B cell (primary cell): ENCODE data around the gene KIF16B. TPM values are rescaled to one million over a fixed set of nuclear protein-coding genes. Genes with fewer than 3 reads are reported as not detected.

Experiments
- ATAC-seq: fragments of 200-7000 bp; cut with Tn5 transposase; one replicate; pipeline ENCODE4 v1.10.0; 2021; ENCODE audit warnings: low read depth, mild to moderate bottlenecking, moderate number of reproducible peaks, moderate library complexity
- CTCF ChIA-PET: fragments of 350-600 bp; sonication (Branson Sonifier 250); formaldehyde crosslinking; loops from one replicate; lab custom pipeline; 2021; ENCODE audit warnings: antibody characterized with exemption, inconsistent platforms; lab: Charles Lee
- POLR2A ChIA-PET: fragments of 350-600 bp; sonication (Branson Sonifier 250); formaldehyde crosslinking; loops from one replicate; lab custom pipeline; 2021; ENCODE audit warnings: antibody characterized with exemption; lab: Charles Lee
- DNase-seq: peaks from one replicate; pipeline ENCODE4 v3.0.0; 2013
- H2AFZ ChIP-seq: 2 replicates; pipeline ENCODE4 v1.6.1; 2012; ENCODE audit warnings: mild to moderate bottlenecking, low read depth, low read length; ENCODE audit not compliant: insufficient read depth, poor library complexity, severe bottlenecking
- H3K27ac ChIP-seq, 2 donors: 1 replicate in 1 of 2; 2 replicates in 1 of 2; pipeline ENCODE4 v1.5.1; 2012 to 2013; ENCODE audit warnings: low read length in 2 of 2, mild to moderate bottlenecking in 2 of 2, moderate library complexity in 1 of 2
- H3K27me3 ChIP-seq, 4 experiments: fragments of 200-600 bp in 1 of 4; sonication (generic) in 1 of 4; replicated peaks in 1 of 4; 1 replicate in 2 of 4; 2 replicates in 2 of 4; pipeline versions ENCODE4 v1.6.1 to v1.7.0; 2013 to 2016; ENCODE audit warnings: low read length in 3 of 4, mild to moderate bottlenecking in 2 of 4, mixed read lengths in 1 of 4, moderate library complexity in 1 of 4; ENCODE audit not compliant: insufficient read depth in 4 of 4, control insufficient read depth in 3 of 4; ENCODE audit errors: control extremely low read depth in 1 of 4
- H3K36me3 ChIP-seq, 2 experiments: replicated peaks in 1 of 2; 1 replicate in 1 of 2; 2 replicates in 1 of 2; pipeline versions ENCODE4 v1.6.1 to v1.7.1; 2013; ENCODE audit warnings: low read length in 1 of 2; ENCODE audit not compliant: insufficient read depth in 2 of 2, control insufficient read depth in 1 of 2; ENCODE audit errors: control extremely low read depth in 1 of 2, extremely low read depth in 1 of 2
- H3K4me1 ChIP-seq, 2 donors: fragments of 200-600 bp in 1 of 2; sonication (generic) in 1 of 2; 1 replicate in 1 of 2; 2 replicates in 1 of 2; pipeline versions ENCODE4 v1.5.1 to v1.6.1; 2013 to 2017; ENCODE audit warnings: low read length in 2 of 2; ENCODE audit not compliant: control insufficient read depth in 2 of 2, insufficient read depth in 2 of 2
- H3K4me2 ChIP-seq: replicated peaks from 2 replicates; pipeline ENCODE3; 2012; ENCODE audit warnings: mild to moderate bottlenecking, low read depth, low read length; ENCODE audit not compliant: poor library complexity, severe bottlenecking
- H3K4me3 ChIP-seq, 5 experiments: fragments of 200-600 bp in 1 of 5; sonication (generic) in 1 of 5; 1 replicate in 3 of 5; 2 replicates in 2 of 5; pipeline versions ENCODE4 v1.5.1 to v1.7.0; 2011 to 2016; ENCODE audit warnings: low read length in 4 of 5, mild to moderate bottlenecking in 4 of 5, low read depth in 2 of 5, control low read depth in 1 of 5, moderate library complexity in 1 of 5; ENCODE audit not compliant: insufficient read depth in 1 of 5; ENCODE audit errors: control extremely low read depth in 1 of 5, extremely low read depth in 1 of 5
- H3K79me2 ChIP-seq: fragments of 200-600 bp; sonication (generic); one replicate; pipeline ENCODE4 v1.6.0; 2016; ENCODE audit warnings: low read length; ENCODE audit not compliant: control insufficient read depth, insufficient read depth
- H3K9ac ChIP-seq: fragments of 200-600 bp; sonication (generic); 2 replicates; pipeline ENCODE4 v1.6.1; 2017; ENCODE audit warnings: mild to moderate bottlenecking, low read length, moderate library complexity
- H3K9me3 ChIP-seq, 3 donors: one replicate each; pipeline versions ENCODE4 v1.6.1 to v1.7.1; 2013; ENCODE audit warnings: low read length in 2 of 3; ENCODE audit not compliant: control insufficient read depth in 2 of 3, insufficient read depth in 1 of 3; ENCODE audit errors: control extremely low read depth in 1 of 3
- H4K20me1 ChIP-seq: 2 replicates; pipeline ENCODE4 v1.6.0; 2012; ENCODE audit warnings: mild to moderate bottlenecking, low read length; ENCODE audit not compliant: insufficient read depth, control insufficient read depth, poor library complexity, severe bottlenecking
- H3K27ac Mint-ChIP-seq: one replicate; pipeline ENCODE4 v1.8.0; 2021; ENCODE audit warnings: mixed read lengths
- H3K27me3 Mint-ChIP-seq: one replicate; pipeline ENCODE4 v1.8.0; 2021; ENCODE audit warnings: mixed read lengths
- H3K4me1 Mint-ChIP-seq: one replicate; pipeline ENCODE4 v1.8.0; 2021; ENCODE audit warnings: mixed read lengths
- H3K4me3 Mint-ChIP-seq: one replicate; pipeline ENCODE4 v1.8.0; 2021; ENCODE audit warnings: mixed read lengths
- H3K9me3 Mint-ChIP-seq: one replicate; pipeline ENCODE4 v1.8.0; 2022; ENCODE audit warnings: mixed read lengths; ENCODE audit not compliant: insufficient read depth
- EZH2 ChIP-seq: IDR thresholded peaks from 2 replicates; pipeline ENCODE4 v1.6.1; 2012; ENCODE audit warnings: borderline replicate concordance, low read depth, mild to moderate bottlenecking, moderate library complexity, low read length; ENCODE audit not compliant: insufficient read depth, poor library complexity, severe bottlenecking
- WGBS: methylation state at CpG from one replicate; pipeline ENCODE4 v1.1.5; 2013; ENCODE audit warnings: missing lambda C conversion rate; ENCODE audit not compliant: insufficient coverage; 5-methylcytosine and 5-hydroxymethylcytosine counted together
- intact Hi-C: fragments of 100-400 bp; cut with micrococcal nuclease; formaldehyde crosslinking; loops from one replicate; pipeline ENCODE4 v1.10.0; 2022
- polyA plus RNA-seq: library from polyadenylated mRNA; depleted of rRNA; stranded (reverse); fragments of >200 nt; gene quantifications from 2 replicates; pipeline ENCODE4 v1.2.3, GENCODE V29; 2012
- total RNA-seq, 2 donors: library from RNA; stranded (reverse); fragments of 120-200 nt in 1 of 2; gene quantifications; 1 replicate in 1 of 2; 2 replicates in 1 of 2; pipeline versions ENCODE4 v1.2.3 to v1.2.4, GENCODE V29; 2013 to 2022
- TF ChIP-seq, protein P1 (sequence below): fragments of 200-600 bp; IDR thresholded peaks from one replicate; pipeline ENCODE4 v1.8.0; 2022; ENCODE audit warnings: antibody characterized with exemption, mild to moderate bottlenecking

KIF16B gene
- total and polyA plus RNA-seq, 2 donors (not counting 1 experiment from before 2014, with no cell fraction given): 4.5 to 13.0 TPM

DNA sequence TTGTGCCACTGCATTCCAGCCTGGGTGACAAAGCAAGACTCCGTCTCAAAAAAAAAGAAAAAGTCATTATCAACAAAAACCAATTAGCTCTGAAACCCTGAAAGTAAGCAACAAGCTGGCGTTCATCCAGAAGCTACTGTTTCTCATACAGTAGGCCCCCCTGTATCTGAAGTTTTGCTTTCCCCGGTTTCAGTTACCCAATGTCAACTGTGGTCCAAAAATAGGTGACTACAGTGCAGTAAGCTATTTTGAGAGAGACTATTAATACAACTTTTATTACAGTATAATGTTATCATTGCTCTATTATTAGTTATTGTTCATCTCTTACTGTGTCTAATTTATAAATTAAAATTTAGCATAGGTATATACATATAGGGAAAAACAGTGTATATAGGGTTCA lies 135.1 kb downstream of the KIF16B start:
- Histone ChIP-seq H3K4me2 (no peak overlapping the region), H3K4me3 (no peak overlapping the region), H3K9ac (no peak overlapping the region), H4K20me1 (no peaks in the 10 kb centered on the region), H3K4me1 (no peaks in the 10 kb centered on the region), H3K79me2 (no peaks in the 10 kb centered on the region), H3K27me3 (no peaks in the 10 kb centered on the region), H3K9me3 (peaks cover 0 to 7% (median 0%) of the 10 kb centered on the region in 3 donors), H2AFZ (no peak overlapping the region), H3K27ac (no peak overlapping the region), H3K36me3 (no peaks in the 10 kb centered on the region)
- TF ChIP-seq, protein P1, sequence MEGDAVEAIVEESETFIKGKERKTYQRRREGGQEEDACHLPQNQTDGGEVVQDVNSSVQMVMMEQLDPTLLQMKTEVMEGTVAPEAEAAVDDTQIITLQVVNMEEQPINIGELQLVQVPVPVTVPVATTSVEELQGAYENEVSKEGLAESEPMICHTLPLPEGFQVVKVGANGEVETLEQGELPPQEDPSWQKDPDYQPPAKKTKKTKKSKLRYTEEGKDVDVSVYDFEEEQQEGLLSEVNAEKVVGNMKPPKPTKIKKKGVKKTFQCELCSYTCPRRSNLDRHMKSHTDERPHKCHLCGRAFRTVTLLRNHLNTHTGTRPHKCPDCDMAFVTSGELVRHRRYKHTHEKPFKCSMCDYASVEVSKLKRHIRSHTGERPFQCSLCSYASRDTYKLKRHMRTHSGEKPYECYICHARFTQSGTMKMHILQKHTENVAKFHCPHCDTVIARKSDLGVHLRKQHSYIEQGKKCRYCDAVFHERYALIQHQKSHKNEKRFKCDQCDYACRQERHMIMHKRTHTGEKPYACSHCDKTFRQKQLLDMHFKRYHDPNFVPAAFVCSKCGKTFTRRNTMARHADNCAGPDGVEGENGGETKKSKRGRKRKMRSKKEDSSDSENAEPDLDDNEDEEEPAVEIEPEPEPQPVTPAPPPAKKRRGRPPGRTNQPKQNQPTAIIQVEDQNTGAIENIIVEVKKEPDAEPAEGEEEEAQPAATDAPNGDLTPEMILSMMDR: no peak
- no peaks in the 10 kb centered on the region for H3K27me3 Mint-ChIP-seq
- no peak for ATAC-seq
- intact Hi-C loops: no loop called here
- CTCF ChIA-PET: no interaction called here
- no peak for DNase-seq
- H3K27ac Mint-ChIP-seq: no peak overlapping the region
- H3K4me3 Mint-ChIP-seq: no peak overlapping the region
- H3K4me1 Mint-ChIP-seq: peaks cover 5% of the 10 kb centered on the region
- WGBS: no CpG with 5 or more reads among the region's 3 CpGs
- POLR2A ChIA-PET: interaction anchor here (0.7 kb wide), 1 partner anchor 810 kb away, joined by 3 read pairs; no protein-coding TSS in a partner anchor
- H3K9me3 Mint-ChIP-seq: no peaks in the 10 kb centered on the region

DNA sequence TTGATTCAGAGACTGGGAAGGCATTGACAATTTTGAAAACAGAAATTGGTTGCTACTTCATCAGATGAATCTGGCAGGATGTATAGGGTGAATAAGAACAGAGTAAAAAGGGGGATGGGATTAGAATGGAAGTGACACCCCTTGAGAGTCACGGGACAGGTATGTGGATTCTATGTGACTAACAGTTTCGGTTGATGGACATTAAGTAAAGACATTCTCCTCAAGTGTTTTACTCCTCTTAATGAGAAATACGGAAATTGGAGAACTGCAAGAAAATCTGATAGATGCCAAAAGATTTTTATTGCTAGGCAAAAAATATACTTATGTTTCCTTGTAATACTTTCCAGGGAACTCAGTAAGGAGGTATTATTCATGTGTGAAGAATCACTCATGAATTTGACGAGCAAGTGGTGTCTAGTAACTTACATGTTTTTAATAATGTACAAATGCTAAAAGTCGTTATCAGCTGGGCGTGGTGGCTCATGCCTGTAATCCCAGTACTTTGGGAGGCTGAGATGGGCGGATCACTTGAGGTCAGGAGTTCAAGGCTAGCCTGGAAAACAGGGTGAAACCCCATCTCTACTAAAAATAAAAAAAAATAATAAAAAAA lies 135.8 kb downstream of the KIF16B start:
- no peak overlapping the region for H2AFZ ChIP-seq
- no peak overlapping the region for H3K4me3 ChIP-seq
- H3K79me2 ChIP-seq: no peaks in the 10 kb centered on the region
- DNase-seq (no peak), ATAC-seq (no peak)
- ChIA-PET POLR2A (interaction anchor here (0.7 kb wide), 1 partner anchor 810 kb away, joined by 3 read pairs; no protein-coding TSS in a partner anchor), CTCF (no interaction called here)
- Mint-ChIP-seq H3K27me3 (no peaks in the 10 kb centered on the region), H3K27ac (no peak overlapping the region), H3K4me3 (no peak overlapping the region), H3K4me1 (peaks cover 5% of the 10 kb centered on the region), H3K9me3 (no peaks in the 10 kb centered on the region)
- no peaks in the 10 kb centered on the region for H3K36me3 ChIP-seq
- H3K4me1 ChIP-seq: no peaks in the 10 kb centered on the region
- intact Hi-C loops: no loop called here
- no peak overlapping the region for H3K4me2 ChIP-seq
- H3K27ac ChIP-seq: no peak overlapping the region
- no peaks in the 10 kb centered on the region for H3K27me3 ChIP-seq
- peaks cover 0 to 7% (median 0%) of the 10 kb centered on the region in 3 donors for H3K9me3 ChIP-seq
- WGBS: no CpG with 5 or more reads among the region's 7 CpGs
- H3K9ac ChIP-seq: no peak overlapping the region
- TF ChIP-seq, protein P1: no peak
- TF ChIP-seq EZH2: no peak
- no peaks in the 10 kb centered on the region for H4K20me1 ChIP-seq
